GM12872 (cell line): ENCODE results near the gene SNX14.

Source experiments
- TF ChIP-seq, protein P1 (sequence below): IDR thresholded peaks from 3 replicates; pipeline ENCODE4 v1.5.1; 2011; ENCODE audit warnings: low read depth, mild to moderate bottlenecking, low read length, moderate library complexity; ENCODE audit not compliant: insufficient read depth

Gene SNX14

DNA sequence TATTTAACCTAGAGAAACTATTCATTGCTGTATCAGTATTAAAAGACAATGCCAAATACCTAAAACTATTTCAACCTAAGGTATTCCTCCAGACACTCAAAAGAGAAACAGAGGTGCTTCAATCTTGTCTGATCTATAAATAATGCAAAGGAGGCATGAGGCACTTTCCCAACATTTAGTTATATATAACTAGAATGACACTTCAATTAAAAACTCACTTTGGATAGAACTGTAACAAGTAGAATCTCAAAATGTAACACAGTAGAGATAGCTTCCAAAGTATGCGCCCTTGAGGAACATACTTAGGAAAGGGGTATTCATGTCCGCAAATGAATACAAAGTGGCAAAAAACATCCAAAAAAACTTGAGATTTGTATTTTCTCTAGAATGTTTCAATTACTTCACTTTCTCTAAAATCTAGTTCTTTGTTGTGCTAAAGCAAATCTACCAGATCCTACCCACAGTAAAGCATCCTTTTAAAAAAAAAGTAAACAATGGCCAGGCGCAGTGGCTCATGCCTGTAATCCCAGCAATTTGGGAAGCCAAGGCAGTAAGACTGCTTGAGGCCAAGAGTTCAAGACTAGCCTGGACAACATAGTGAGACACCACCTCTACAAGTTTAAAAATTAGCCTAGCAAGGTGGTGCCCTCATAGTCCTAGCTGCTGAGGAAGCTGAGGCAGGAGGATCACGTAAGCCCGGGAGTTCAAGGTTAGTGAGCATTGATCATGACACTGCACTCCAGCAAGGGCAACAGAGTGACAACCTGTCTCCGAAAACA lies 38.7 kb upstream of the SNX14 start:
- TF ChIP-seq, protein P1, sequence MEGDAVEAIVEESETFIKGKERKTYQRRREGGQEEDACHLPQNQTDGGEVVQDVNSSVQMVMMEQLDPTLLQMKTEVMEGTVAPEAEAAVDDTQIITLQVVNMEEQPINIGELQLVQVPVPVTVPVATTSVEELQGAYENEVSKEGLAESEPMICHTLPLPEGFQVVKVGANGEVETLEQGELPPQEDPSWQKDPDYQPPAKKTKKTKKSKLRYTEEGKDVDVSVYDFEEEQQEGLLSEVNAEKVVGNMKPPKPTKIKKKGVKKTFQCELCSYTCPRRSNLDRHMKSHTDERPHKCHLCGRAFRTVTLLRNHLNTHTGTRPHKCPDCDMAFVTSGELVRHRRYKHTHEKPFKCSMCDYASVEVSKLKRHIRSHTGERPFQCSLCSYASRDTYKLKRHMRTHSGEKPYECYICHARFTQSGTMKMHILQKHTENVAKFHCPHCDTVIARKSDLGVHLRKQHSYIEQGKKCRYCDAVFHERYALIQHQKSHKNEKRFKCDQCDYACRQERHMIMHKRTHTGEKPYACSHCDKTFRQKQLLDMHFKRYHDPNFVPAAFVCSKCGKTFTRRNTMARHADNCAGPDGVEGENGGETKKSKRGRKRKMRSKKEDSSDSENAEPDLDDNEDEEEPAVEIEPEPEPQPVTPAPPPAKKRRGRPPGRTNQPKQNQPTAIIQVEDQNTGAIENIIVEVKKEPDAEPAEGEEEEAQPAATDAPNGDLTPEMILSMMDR, result no peak

DNA sequence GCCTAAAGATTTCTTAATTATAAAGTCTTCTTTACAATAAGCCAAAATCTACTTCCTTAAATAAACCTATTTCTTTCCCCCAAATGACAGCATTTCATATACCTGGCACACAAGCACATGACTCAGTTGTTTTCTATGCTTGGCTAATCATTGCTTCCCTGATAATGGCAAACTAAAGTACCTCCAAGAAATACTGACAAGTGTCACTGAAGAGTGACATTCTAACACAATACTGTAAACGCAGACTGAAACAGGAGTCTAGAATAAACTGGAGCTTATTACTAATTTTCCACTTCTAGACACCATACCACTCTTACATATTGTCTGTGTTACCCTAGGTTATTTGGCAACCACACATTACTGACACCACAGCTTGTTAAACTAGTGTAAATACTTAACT lies 34.7 kb upstream of the SNX14 start:
- TF ChIP-seq, protein P1, result no peak

DNA sequence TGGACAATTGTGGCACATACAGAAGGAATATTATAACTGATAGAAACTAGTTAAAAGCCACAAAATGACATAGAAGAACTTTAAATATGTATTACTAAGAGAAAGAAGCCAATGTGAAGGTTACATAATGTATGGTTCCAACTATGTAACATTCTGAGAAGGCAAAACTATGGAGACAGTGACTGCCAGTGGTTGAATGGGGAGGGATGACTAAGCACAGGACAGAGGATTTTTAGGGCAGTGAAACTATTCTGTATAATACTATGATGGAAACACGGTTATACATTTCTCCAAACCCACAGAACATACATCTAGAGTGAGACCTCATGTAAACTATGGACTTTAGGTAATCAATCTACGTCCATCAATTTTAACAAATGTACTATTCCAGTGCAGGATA lies 26.6 kb upstream of the SNX14 start:
- TF ChIP-seq, protein P1, result no peak

DNA sequence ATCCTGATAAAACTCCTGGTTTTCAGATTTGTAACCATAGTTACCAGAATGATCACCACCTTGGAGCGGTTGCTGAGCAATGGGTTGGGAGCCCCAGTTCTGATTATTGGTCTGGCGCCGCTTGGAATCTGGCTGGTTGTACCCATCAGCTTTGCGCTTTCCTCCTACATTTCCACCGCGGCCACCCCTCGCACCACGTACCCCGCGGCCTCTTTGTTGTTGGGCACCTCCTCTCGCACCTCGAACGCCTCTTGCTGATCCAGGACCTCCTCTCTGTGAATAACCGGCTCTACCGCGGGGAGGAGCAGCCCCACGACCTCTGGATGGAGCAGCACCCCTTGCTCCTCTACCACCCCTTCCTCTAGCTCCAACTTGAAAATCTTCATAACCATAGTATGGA lies 21.1 kb upstream of the SNX14 start:
- TF ChIP-seq, protein P1, result no peak

DNA sequence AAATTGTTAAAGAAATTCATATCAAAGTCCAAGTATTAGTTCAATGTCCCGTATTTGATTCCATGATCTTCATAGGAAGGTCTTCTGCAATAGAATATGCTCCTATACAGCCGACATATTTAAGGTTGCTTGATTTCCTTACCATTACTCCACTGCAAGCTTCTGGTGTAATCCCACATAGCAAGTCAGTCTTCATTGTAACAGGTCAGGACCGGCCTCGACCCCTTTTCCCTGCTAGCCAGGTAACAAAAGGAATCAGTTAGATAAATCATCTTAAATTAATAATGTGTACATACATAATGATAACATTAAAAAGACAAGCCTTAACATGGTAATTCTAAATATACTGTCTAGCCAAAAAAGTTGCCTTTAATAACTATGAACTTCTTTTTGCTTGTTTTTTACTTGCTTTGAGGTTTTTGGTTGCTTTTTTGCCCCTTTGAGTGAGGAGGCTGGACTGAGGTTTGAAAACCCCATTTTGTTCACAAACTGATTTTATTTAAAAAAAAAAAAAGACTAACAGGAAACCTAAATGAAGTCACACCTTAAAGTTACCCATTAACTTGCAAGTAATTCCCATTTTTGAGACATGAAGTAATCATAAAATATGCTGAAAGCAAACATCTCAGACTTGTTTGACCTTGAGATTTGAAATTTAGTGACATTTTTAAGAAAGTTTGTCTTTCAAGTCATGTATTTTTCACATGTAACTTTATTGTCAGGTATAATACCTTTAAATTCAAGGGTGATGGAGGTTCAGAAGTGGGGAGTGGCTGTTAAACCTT lies 19.2 kb upstream of the SNX14 start:
- TF ChIP-seq, protein P1, result no peak

DNA sequence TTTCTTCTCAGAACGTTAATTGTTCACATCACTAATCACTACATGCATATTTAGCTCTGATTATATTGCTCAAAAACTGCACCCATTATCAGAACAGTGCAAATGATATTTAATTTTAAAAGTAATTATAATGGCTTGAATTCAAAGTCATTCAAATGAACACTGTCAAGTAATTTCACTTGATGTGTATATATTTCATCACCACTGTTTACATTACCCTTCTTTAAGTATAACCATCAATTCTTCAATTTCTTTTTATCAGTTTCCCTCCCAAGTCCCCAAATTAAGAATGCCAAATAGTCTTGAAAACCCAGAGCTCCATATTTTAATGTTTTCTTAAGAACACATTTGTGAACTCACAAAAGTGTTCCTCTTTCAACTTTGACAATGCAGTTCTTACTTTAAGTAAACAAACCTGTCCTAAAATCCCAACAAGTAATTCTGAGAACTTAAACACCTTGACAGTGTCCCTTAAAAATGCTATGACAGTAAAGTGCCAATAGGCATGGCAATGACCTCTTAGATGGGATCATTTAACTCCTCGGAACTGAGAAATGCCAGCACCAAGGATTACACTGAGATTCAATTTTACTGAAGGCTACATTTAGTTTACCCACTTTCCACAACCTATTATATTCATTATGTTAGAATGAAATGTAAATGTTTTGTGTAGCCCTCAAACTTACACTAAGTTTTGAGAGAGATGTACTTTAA lies 16.7 kb upstream of the SNX14 start:
- TF ChIP-seq, protein P1, result no peak

DNA sequence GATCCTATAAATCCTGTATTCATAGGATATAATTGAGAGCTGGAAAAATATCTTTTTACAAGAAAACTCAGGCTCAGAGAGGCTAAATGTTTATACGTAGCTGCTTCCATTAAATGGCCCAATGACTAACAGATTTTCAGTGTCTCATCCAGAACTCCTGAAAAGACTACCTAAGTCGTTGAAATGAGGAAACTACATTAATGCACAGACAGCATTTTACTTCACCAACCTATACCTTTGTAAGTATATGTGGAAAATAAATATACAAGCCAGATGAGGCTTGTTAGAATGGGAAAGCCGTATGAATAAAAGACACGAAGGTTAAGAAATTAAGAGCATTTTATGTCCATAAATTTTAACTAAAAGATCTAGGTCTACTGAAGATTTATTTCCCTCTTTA lies 8.4 kb upstream of the SNX14 start:
- TF ChIP-seq, protein P1, result no peak
